OCI-LY3 (cell line): ENCODE data around the gene UCKL1.
"Not testable (repeated sequence)": the region's sequence is repeated elsewhere in the genome, so short reads cannot be mapped to it uniquely, and the experiment has no call there.

Source experiments
- H2AFZ ChIP-seq: fragments of 200-600, 300-600 bp; shearing (Covaris generic); 2 replicates; pipeline ENCODE4 v1.6.0; 2014; ENCODE audit warnings: antibody characterized with exemption, low read depth, low read length
- H3K27ac ChIP-seq: fragments of 200-600, 300-600 bp; sonication (generic); 2 replicates; pipeline ENCODE4 v1.5.1; 2014; ENCODE audit warnings: mild to moderate bottlenecking, low read length, moderate library complexity, mixed read lengths
- H3K27me3 ChIP-seq: fragments of 200-600, 300-600 bp; sonication (generic); 2 replicates; pipeline ENCODE4 v1.6.1; 2014; ENCODE audit warnings: low read depth, low read length, mixed read lengths
- H3K36me3 ChIP-seq: fragments of 200-600, 300-600 bp; sonication (generic); replicated peaks from 2 replicates; pipeline ENCODE3; 2014; ENCODE audit warnings: low read depth, low read length, mixed read lengths
- H3K4me1 ChIP-seq: fragments of 300-600, 200-600 bp; sonication (generic); 2 replicates; pipeline ENCODE4 v1.6.1; 2014; ENCODE audit warnings: low read length, mixed read lengths
- H3K4me2 ChIP-seq: fragments of 200-600, 300-600 bp; sonication (generic); 2 replicates; pipeline ENCODE4 v1.6.1; 2014; ENCODE audit warnings: low read length, mixed read lengths
- H3K4me3 ChIP-seq: fragments of 300-600, 200-600 bp; sonication (generic); 2 replicates; pipeline ENCODE4 v1.5.1; 2014; ENCODE audit warnings: antibody characterized with exemption, mild to moderate bottlenecking, low read length, moderate library complexity
- H3K79me2 ChIP-seq: fragments of 300-600, 200-600 bp; shearing (Covaris generic); 2 replicates; pipeline ENCODE4 v1.6.1; 2014; ENCODE audit warnings: mild to moderate bottlenecking, low read length, mixed read lengths
- H3K9ac ChIP-seq: fragments of 300-600, 200-600 bp; shearing (Covaris generic); 2 replicates; pipeline ENCODE4 v1.6.0; 2014; ENCODE audit warnings: mild to moderate bottlenecking, low read length, moderate library complexity
- H3K9me3 ChIP-seq: fragments of 200-600, 300-600 bp; shearing (Covaris generic); 2 replicates; pipeline ENCODE4 v1.6.1; 2014; ENCODE audit warnings: low read length, mixed read lengths; ENCODE audit not compliant: insufficient read depth
- H4K20me1 ChIP-seq: fragments of 200-600, 300-600 bp; sonication (generic); 2 replicates; pipeline ENCODE4 v1.6.1; 2016; ENCODE audit warnings: low read length, mixed read lengths; ENCODE audit not compliant: insufficient read depth
- EZH2phosphoT487 ChIP-seq: fragments of 200-600 bp; shearing (Covaris generic); IDR thresholded peaks from 2 replicates; pipeline ENCODE4 v1.6.1; 2018; ENCODE audit warnings: antibody characterized with exemption, mixed run types, low read depth
- TF ChIP-seq, protein P1 (sequence below): fragments of 200-600, 300-600 bp; sonication (generic); IDR thresholded peaks from 2 replicates; pipeline ENCODE4 v1.5.1; 2014; ENCODE audit warnings: antibody characterized with exemption, low read length, low read depth

Gene UCKL1

DNA sequence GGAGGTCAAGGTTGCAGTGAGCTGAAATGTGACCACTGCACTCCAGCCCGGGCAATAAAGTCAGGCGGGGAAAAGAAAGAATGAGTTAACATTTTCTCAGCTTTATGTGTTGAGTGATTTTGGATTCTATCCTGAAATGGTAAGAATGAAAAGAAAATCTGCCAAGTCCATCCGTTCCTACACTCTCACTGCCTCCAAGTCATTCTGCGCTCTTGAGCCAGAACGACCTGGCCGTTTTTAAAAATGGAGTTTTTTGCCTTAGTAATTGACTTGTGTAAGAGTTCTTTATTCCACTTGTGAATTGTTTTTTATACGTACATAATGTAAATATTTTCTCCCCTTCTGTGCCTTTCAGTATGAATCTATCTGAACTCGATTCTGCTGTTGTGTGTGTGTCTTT, 32.6 kb downstream of the UCKL1 start:
- H3K79me2 ChIP-seq = peaks cover 51% of the 10 kb centered on the region
- peaks cover 20% of the 10 kb centered on the region for H3K36me3 ChIP-seq
- H3K27ac ChIP-seq = no peak overlapping the region
- H3K27me3 ChIP-seq = no peaks in the 10 kb centered on the region
- no peaks in the 10 kb centered on the region for H3K4me1 ChIP-seq
- TF ChIP-seq EZH2phosphoT487 = no peak
- TF ChIP-seq, protein P1, sequence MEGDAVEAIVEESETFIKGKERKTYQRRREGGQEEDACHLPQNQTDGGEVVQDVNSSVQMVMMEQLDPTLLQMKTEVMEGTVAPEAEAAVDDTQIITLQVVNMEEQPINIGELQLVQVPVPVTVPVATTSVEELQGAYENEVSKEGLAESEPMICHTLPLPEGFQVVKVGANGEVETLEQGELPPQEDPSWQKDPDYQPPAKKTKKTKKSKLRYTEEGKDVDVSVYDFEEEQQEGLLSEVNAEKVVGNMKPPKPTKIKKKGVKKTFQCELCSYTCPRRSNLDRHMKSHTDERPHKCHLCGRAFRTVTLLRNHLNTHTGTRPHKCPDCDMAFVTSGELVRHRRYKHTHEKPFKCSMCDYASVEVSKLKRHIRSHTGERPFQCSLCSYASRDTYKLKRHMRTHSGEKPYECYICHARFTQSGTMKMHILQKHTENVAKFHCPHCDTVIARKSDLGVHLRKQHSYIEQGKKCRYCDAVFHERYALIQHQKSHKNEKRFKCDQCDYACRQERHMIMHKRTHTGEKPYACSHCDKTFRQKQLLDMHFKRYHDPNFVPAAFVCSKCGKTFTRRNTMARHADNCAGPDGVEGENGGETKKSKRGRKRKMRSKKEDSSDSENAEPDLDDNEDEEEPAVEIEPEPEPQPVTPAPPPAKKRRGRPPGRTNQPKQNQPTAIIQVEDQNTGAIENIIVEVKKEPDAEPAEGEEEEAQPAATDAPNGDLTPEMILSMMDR = no peak
- no peak overlapping the region for H2AFZ ChIP-seq
- H4K20me1 ChIP-seq = peaks cover 18% of the 10 kb centered on the region; the same call in 1 of the 2 replicates
- H3K9ac ChIP-seq = no peak overlapping the region
- no peaks in the 10 kb centered on the region for H3K9me3 ChIP-seq
- H3K4me2 ChIP-seq = no peak overlapping the region
- H3K4me3 ChIP-seq = no peak overlapping the region

DNA sequence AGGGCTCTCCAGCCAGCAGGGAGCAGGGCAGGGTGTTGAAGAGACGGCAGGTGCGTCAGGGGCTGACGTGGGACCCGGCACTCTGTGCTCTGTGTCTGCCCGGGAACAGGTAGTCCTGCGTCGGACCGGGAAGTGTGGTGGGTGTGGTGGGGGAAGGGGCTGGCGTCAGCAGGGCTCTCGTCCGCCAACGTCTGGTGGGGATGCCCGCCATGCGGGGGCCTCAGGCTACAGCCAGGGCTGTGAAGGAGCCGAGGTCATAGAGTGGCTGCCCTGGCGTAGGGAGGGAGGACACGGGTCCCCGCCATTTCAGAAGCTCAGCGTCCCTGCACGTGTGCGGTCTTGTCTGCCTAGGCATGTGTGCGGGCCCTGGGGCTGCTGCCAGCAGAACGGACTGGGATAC, 36.0 kb downstream of the UCKL1 start:
- no peak overlapping the region for H3K27ac ChIP-seq
- H3K9me3 ChIP-seq = no peaks in the 10 kb centered on the region
- H3K4me2 ChIP-seq = no peak overlapping the region
- H4K20me1 ChIP-seq = peaks cover 15% of the 10 kb centered on the region
- H3K36me3 ChIP-seq = peaks cover 8% of the 10 kb centered on the region
- TF ChIP-seq, protein P1 = no peak
- TF ChIP-seq EZH2phosphoT487 = no peak
- H3K27me3 ChIP-seq = no peaks in the 10 kb centered on the region
- H3K9ac ChIP-seq = no peak overlapping the region
- no peak overlapping the region for H3K4me3 ChIP-seq
- no peaks in the 10 kb centered on the region for H3K4me1 ChIP-seq
- peaks cover 65% of the 10 kb centered on the region for H3K79me2 ChIP-seq
- H2AFZ ChIP-seq = no peak overlapping the region

DNA sequence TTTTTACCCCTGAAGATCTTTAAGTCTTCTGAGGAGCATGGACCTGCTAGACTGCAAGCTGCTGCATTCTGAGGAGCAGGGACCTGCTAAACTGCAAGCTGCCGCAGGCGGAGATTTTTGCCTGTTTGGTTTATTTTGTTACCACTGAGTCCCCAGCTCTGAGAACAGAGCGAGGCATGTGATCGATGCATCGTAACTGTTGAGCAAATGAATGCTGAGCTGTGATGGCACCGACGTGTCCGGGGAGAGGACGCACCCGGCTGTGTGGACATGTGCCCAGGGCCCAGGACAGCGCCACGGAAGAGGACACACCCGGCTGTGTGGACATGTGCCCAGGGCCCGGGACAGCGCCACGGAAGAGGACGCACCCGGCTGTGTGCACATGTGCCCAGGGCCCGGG, 37.1 kb downstream of the UCKL1 start:
- no peaks in the 10 kb centered on the region for H3K27me3 ChIP-seq
- no peak overlapping the region for H3K4me2 ChIP-seq
- H3K4me1 ChIP-seq = no peaks in the 10 kb centered on the region
- no peak overlapping the region for H3K4me3 ChIP-seq
- TF ChIP-seq, protein P1 = no peak
- no peak for TF ChIP-seq EZH2phosphoT487
- no peak overlapping the region for H3K27ac ChIP-seq
- no peak overlapping the region for H2AFZ ChIP-seq
- no peaks in the 10 kb centered on the region for H3K9me3 ChIP-seq
- peaks cover 13% of the 10 kb centered on the region for H4K20me1 ChIP-seq
- peaks cover 8% of the 10 kb centered on the region for H3K36me3 ChIP-seq
- peaks cover 65% of the 10 kb centered on the region for H3K79me2 ChIP-seq
- H3K9ac ChIP-seq = no peak overlapping the region

DNA sequence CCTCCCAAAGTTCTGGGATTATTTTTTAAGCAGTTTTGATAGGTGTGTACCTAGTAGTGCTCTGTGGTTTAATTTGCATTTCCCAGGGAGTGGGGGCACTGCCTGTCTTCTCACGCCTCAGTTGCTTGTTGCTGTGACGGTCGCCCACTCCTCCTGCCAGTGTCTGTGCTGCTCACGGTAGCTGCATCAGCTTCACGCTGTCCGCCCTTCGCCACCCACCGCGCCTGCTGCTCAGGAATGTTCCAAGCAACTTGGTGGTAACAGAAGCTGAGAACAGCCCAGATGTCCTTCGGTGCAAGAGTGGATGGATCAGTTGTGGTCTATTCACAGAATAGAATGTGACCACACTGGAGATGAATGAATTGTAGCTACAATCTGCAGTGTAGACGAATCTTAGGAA, 38.4 kb downstream of the UCKL1 start:
- Histone ChIP-seq H3K4me2 (no peak overlapping the region), H3K9ac (no peak overlapping the region), H3K27ac (no peak overlapping the region), H3K4me1 (no peaks in the 10 kb centered on the region), H3K79me2 (peaks cover 67% of the 10 kb centered on the region), H3K9me3 (no peaks in the 10 kb centered on the region), H2AFZ (no peak overlapping the region), H4K20me1 (peaks cover 19% of the 10 kb centered on the region), H3K27me3 (no peaks in the 10 kb centered on the region), H3K36me3 (peaks cover 8% of the 10 kb centered on the region), H3K4me3 (no peak overlapping the region)
- TF ChIP-seq, protein P1 = no peak
- TF ChIP-seq EZH2phosphoT487 = no peak

DNA sequence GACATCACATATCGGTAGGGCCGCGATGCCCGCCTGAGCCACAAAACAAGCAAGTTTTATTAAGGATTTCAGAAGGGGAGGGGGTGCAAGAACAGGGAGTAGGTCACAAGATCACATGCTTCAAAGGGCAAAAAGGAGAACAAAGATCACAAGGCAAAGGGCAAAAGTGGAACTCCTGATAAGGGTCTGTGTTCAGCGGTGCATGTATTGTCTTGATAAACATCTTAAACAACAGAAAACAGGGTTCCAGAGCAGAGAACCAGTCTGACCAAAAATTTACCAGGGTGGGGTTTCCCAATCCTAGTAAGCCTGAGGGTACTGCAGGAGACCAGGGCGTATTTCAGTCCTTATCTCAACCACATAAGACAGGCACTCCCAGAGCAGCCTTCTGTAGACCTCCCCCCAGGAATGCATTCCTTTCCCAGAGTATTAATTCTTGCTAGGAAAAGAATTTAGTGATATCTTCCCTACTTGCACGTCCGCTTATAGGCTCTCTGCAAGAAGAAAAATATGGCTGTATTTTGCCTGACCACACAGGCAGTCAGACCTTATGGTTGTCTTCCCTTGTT, 39.8 kb downstream of the UCKL1 start:
- peaks cover 76% of the 10 kb centered on the region for H3K79me2 ChIP-seq
- not testable (repeated sequence) for H3K9ac ChIP-seq, H3K36me3 ChIP-seq, H3K4me1 ChIP-seq, H3K27ac ChIP-seq, H3K27me3 ChIP-seq, H2AFZ ChIP-seq, H3K4me2 ChIP-seq, H3K4me3 ChIP-seq, H3K9me3 ChIP-seq
- peaks cover 32% of the 10 kb centered on the region for H4K20me1 ChIP-seq
